Measurements from ENCODE around the gene PIGR.

The PIGR gene

DNA sequence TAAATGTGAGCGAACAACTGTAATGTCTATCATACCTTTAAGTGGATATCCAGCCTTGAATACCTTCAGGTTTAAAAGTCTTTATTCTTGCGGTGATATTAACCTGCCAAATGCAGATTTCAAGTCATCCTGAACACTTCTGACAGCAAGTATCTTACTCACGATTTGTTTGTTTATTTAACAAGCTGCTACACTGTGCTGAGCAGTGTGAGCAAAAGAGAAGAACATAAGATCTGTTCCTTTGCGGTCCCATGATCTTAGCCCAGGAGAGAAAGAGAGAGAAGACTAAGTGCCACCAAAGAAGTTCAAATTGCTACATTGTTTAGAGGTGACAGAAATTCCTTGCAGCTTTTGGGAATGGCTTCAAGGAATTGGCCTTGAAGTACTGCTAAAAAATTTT lies 58.6 kb downstream of the PIGR start:
- DNase-seq (ENCODE audit: insufficient read length, low spot score), result no peak
- FAIRE-seq, result no peak

DNA sequence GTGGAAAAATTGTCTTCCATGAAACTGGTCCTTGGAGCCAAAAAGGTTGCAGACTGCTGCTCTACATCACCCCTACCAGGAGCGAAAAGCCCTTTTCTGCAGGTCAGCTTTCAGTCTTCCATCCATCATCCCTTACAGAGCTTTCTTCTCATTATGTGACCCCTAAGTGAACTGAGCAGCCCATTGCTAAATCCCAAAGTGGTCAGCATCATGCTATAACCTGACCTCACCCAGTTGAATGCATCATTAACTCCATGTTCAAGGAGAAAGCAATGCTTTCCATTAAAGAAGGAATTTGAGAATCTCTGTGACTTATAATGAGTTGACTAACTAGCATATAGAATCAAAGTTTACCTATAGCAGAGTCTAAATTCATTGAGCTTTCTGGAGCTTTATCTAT lies 59.4 kb downstream of the PIGR start:
- FAIRE-seq (no peak), DNase-seq (ENCODE audit: insufficient read length, low spot score) (no peak)
- TF ChIP-seq SPI1 (IDR thresholded peaks at IDR 0.05; ENCODE audit: low read depth, low read length) (no peak), POU2F2 (IDR thresholded peaks at IDR 0.05; ENCODE audit: low read depth, low read length) (no peak)

More for the DNA sequence above, 58.6 kb downstream of the PIGR start:
- no peak for TF ChIP-seq PAX5 (IDR thresholded peaks at IDR 0.05; ENCODE audit: insufficient read depth, low read length, severe bottlenecking)
- TF ChIP-seq POLR2A (IDR thresholded peaks at IDR 0.05; ENCODE audit: low read depth, low read length), result no peak
- no peak for TF ChIP-seq TAF1 (IDR thresholded peaks at IDR 0.05; ENCODE audit: low read depth, low read length)
- TF ChIP-seq SPI1 (IDR thresholded peaks at IDR 0.05; ENCODE audit: low read depth, low read length), result no peak
- no peak for TF ChIP-seq POU2F2 (IDR thresholded peaks at IDR 0.05; ENCODE audit: low read depth, low read length)
- no peak for TF ChIP-seq POLR2AphosphoS5 (IDR thresholded peaks at IDR 0.05; ENCODE audit: low read depth, low read length)

DNA sequence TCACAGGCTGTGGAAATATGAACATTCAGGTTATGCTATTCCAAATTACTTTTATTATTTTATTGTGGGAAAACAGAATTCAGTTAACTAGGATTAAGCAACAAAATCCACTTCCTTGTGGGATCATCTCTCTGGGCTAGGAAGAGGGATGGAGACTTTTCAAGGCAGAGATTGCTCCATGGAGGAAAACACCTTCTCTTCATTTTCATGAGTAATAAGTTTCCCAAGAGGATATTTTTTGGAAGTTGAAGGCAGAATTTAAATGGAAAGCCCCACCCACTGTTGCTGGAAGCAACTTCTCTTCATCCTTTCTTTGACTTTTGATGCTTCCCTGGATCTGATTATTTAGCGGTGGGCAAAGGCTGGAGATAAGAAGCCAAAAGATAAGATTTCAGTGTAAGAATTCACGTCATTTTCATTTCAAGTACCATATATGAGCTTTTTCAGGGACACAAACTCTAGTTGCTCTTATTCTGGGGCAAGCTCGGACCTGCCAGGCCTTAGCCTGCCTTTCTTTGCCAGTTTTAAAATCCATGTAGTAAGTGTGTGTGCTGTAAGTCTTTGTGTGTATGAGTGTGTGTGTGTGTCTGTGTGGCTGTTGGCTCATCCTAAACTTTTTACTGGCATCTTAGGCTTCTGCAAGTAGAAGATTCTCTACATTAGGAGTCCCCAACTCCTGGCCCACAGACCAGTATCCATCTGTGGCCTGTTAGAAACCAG lies 60.8 kb downstream of the PIGR start:
- no peak for FAIRE-seq
- no peak for DNase-seq (ENCODE audit: insufficient read length, low spot score)
- no peak for TF ChIP-seq POLR2A (IDR thresholded peaks at IDR 0.05; ENCODE audit: low read depth, low read length)
- no peak for TF ChIP-seq POU2F2 (IDR thresholded peaks at IDR 0.05; ENCODE audit: low read depth, low read length)
- TF ChIP-seq SPI1 (IDR thresholded peaks at IDR 0.05; ENCODE audit: low read depth, low read length), result no peak
- TF ChIP-seq TAF1 (IDR thresholded peaks at IDR 0.05; ENCODE audit: low read depth, low read length), result no peak
- TF ChIP-seq POLR2AphosphoS5 (IDR thresholded peaks at IDR 0.05; ENCODE audit: low read depth, low read length), result no peak
- TF ChIP-seq PAX5 (IDR thresholded peaks at IDR 0.05; ENCODE audit: insufficient read depth, low read length, severe bottlenecking), result no peak

DNA sequence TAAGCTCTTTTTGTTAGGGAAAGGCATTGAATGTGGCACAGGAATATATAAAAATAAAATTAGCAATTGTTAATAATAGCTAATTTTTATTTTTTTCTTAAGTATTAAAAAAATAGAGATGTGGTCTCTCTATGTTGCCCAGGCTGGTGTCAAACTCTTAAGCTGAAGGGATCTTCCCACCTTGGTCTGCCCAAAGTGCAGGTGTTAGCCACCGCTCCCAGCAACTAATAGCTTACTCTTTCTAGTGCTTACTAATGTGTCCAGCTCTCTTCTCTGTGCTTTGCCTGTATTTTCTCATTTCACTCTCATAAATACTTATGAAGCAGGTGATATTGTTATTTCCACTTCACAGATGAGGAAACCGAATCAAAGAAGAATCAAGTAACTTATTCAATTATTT lies 62.4 kb downstream of the PIGR start:
- TF ChIP-seq POU2F2 (IDR thresholded peaks at IDR 0.05; ENCODE audit: low read depth, low read length) (no peak), PAX5 (IDR thresholded peaks at IDR 0.05; ENCODE audit: insufficient read depth, low read length, severe bottlenecking) (no peak), POLR2A (IDR thresholded peaks at IDR 0.05; ENCODE audit: low read depth, low read length) (no peak), TAF1 (IDR thresholded peaks at IDR 0.05; ENCODE audit: low read depth, low read length) (no peak), SPI1 (IDR thresholded peaks at IDR 0.05; ENCODE audit: low read depth, low read length) (no peak), POLR2AphosphoS5 (IDR thresholded peaks at IDR 0.05; ENCODE audit: low read depth, low read length) (no peak)
- no peak for FAIRE-seq
- no peak for DNase-seq (ENCODE audit: insufficient read length, low spot score)

DNA sequence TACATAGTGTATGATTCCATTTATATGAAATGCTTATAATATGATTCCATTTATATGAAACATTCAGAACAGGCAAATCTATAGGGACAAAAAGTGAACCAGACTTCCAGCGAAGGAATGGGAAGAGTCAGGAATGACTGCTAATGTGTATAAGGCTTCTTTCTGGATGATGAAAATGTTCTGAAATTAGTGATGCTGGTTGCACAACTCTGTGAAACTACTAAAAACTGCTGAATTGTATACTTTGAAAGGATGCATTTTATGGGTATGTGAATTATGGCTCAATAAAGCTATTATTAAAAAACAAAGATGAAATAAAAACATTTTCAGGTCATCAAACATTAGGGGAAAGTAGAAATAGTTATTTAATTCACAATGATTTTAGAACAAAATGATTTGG lies 63.1 kb downstream of the PIGR start:
- TF ChIP-seq SPI1 (IDR thresholded peaks at IDR 0.05; ENCODE audit: low read depth, low read length) (no peak), POLR2AphosphoS5 (IDR thresholded peaks at IDR 0.05; ENCODE audit: low read depth, low read length) (no peak), POLR2A (IDR thresholded peaks at IDR 0.05; ENCODE audit: low read depth, low read length) (no peak), TAF1 (IDR thresholded peaks at IDR 0.05; ENCODE audit: low read depth, low read length) (no peak), PAX5 (IDR thresholded peaks at IDR 0.05; ENCODE audit: insufficient read depth, low read length, severe bottlenecking) (no peak), POU2F2 (IDR thresholded peaks at IDR 0.05; ENCODE audit: low read depth, low read length) (no peak)
- FAIRE-seq, result no peak
- no peak for DNase-seq (ENCODE audit: insufficient read length, low spot score)

DNA sequence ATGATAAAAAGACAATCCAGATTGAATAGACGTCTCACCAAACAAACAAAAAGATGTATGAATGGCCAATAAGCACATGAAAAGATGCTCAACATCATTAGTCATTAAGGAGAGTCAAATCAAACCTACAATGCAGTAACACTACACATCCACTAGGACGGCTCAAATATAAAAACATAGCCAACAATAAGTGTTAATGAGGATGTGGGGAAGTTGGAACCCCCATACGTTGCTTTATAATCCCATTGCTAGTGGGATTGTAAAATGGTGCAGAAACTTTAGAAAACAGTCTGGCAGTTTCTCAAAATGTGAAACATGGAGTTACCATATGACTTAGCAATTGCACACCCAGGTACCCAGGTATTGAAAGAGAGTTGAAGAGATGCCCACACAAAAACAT lies 63.7 kb downstream of the PIGR start:
- DNase-seq (ENCODE audit: insufficient read length, low spot score) (no peak), FAIRE-seq (no peak)
- TF ChIP-seq POU2F2 (IDR thresholded peaks at IDR 0.05; ENCODE audit: low read depth, low read length) (no peak), PAX5 (IDR thresholded peaks at IDR 0.05; ENCODE audit: insufficient read depth, low read length, severe bottlenecking) (no peak), SPI1 (IDR thresholded peaks at IDR 0.05; ENCODE audit: low read depth, low read length) (no peak), POLR2AphosphoS5 (IDR thresholded peaks at IDR 0.05; ENCODE audit: low read depth, low read length) (no peak), POLR2A (IDR thresholded peaks at IDR 0.05; ENCODE audit: low read depth, low read length) (no peak), TAF1 (IDR thresholded peaks at IDR 0.05; ENCODE audit: low read depth, low read length) (no peak)

DNA sequence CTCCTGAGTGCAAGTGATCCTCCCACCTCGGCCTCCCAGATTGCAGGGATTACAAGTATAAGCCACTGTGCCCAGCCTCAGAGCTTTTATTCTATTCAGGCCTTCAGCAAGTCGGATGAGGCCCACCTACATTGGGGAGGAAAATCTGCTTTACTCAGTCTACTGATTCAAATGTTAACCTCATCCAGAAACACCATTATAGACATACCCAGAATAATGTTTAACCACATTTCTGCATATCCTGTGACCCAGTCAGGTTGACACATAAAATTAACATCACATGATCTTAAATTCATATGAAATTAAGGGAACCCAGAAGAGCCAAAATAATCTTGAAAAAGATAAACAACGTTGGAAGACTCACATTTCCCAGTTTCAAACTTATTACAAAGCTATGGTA lies 66.0 kb downstream of the PIGR start:
- DNase-seq (ENCODE audit: insufficient read length, low spot score) (no peak), FAIRE-seq (no peak)
- TF ChIP-seq POU2F2 (IDR thresholded peaks at IDR 0.05; ENCODE audit: low read depth, low read length), result no peak
- TF ChIP-seq SPI1 (IDR thresholded peaks at IDR 0.05; ENCODE audit: low read depth, low read length), result no peak

Measured in GM12891 (cell line).